CD4-positive, alpha-beta T cell treated with Interleukin-4 for 1 hour (primary cell): Measurements from ENCODE around the gene TFAP2A.

Experiments used
- DNase-seq, 2 donors: peaks; one replicate each; pipeline ENCODE4 v3.0.0-alpha.2; 2020 to 2022

Gene TFAP2A

GRCh38 chr6:10425975-10426780 is 11.3 kb upstream of the TFAP2A start:
- DNase-seq = no peak

GRCh38 chr6:10425176-10425974 is 10.5 kb upstream of the TFAP2A start:
- no peak for DNase-seq

GRCh38 chr6:10424040-10424439 is 9.2 kb upstream of the TFAP2A start:
- no peak for DNase-seq

GRCh38 chr6:10422737-10423034 is 7.8 kb upstream of the TFAP2A start:
- no peak for DNase-seq

GRCh38 chr6:10421921-10422736 is 7.3 kb upstream of the TFAP2A start:
- DNase-seq = no peak

GRCh38 chr6:10421158-10421920 is 6.5 kb upstream of the TFAP2A start:
- DNase-seq = no peak

GRCh38 chr6:10420546-10421157 is 5.8 kb upstream of the TFAP2A start:
- no peak for DNase-seq

- no peak for DNase-seq
Observed at GRCh38 chr6:10419749-10420545, 5.1 kb upstream of the TFAP2A start.

GRCh38 chr6:10418862-10419748 is 4.2 kb upstream of the TFAP2A start:
- DNase-seq = no peak

GRCh38 chr6:10418361-10418861 is 3.5 kb upstream of the TFAP2A start:
- DNase-seq = no peak

GRCh38 chr6:10417681-10418104 is 2.8 kb upstream of the TFAP2A start:
- no peak for DNase-seq

GRCh38 chr6:10416863-10417641 is 2.2 kb upstream of the TFAP2A start:
- no peak for DNase-seq

GRCh38 chr6:10416516-10416862 is 1.6 kb upstream of the TFAP2A start:
- no peak for DNase-seq

GRCh38 chr6:10415617-10416480 is 975 bp upstream of the TFAP2A start:
- no peak for DNase-seq

GRCh38 chr6:10413850-10414738 is 780 bp downstream of the TFAP2A start:
- DNase-seq = no peak

GRCh38 chr6:10413262-10413849 is 1.5 kb downstream of the TFAP2A start:
- DNase-seq = no peak
